ENCODE results near the gene HIC1. TPM values are rescaled to one million over a fixed set of nuclear protein-coding genes. Genes with fewer than 3 reads are reported as not detected.
A peak's percentile ranks its signal among the peaks of the same experiment; 100 is the strongest.

The HIC1 gene
- polyA plus RNA-seq, 1 donor (not counting 4 experiments of a cell fraction or from before 2014, with no cell fraction given), result 0.64 TPM

GRCh38 chr17:2077040-2077439, 22.1 kb downstream of the HIC1 start:
- dilution Hi-C loops (cut with MboI; ENCODE audit: extremely low pct_ligation_motif_present, low sequenced_read_pairs), result no loop called here

GRCh38 chr17:2081564-2081963, 26.7 kb downstream of the HIC1 start:
- no peak for DNase-seq (ENCODE audit: low read depth, low spot score)
- H3K9ac ChIP-seq (ENCODE audit: control insufficient read depth, extremely low read depth, insufficient read depth, low read length), result no peak overlapping the region

More at GRCh38 chr17:2077040-2077439, 22.1 kb downstream of the HIC1 start:
- Histone ChIP-seq H3K4me3 (ENCODE audit: control insufficient read depth in 2 of 3, extremely low read depth in 1 of 3, insufficient read depth in 2 of 3, low read depth in 1 of 3, low read length in 3 of 3) (no peak overlapping the region), H3K36me3 (ENCODE audit: control insufficient read depth in 2 of 2, extremely low read depth in 1 of 2, insufficient read depth in 2 of 2, low read length in 2 of 2) (peaks cover 15 to 18% of the 10 kb centered on the region in 2 experiments), H4K20me1 (ENCODE audit: control insufficient read depth, extremely low read depth, insufficient read depth, low read length) (no peaks in the 10 kb centered on the region), H3K9me3 (ENCODE audit: control insufficient read depth, low read depth, low read length) (no peaks in the 10 kb centered on the region), H3K79me2 (ENCODE audit: control insufficient read depth, insufficient read depth, low read length) (no peaks in the 10 kb centered on the region), H3K4me1 (ENCODE audit: control insufficient read depth, extremely low read depth, insufficient read depth, low read length) (peaks cover 20% of the 10 kb centered on the region), H3K4me2 (ENCODE audit: control insufficient read depth, extremely low read depth, insufficient read depth, low read depth, low read length) (no peak overlapping the region), H3K27ac (ENCODE audit: control insufficient read depth, insufficient read depth, low read length) (no peak overlapping the region), H3K27me3 (ENCODE audit: control insufficient read depth, extremely low read depth, insufficient read depth, low read length) (no peaks in the 10 kb centered on the region), H2AFZ (ENCODE audit: control insufficient read depth, low read length) (no peak overlapping the region), H3K9me1 (ENCODE audit: control insufficient read depth, extremely low read depth, insufficient read depth, low read length) (peaks cover 5% of the 10 kb centered on the region), H3K9ac (ENCODE audit: control insufficient read depth, extremely low read depth, insufficient read depth, low read length) (no peak overlapping the region)
- no peak for FAIRE-seq
- DNase-seq (ENCODE audit: low read depth, low spot score), result no peak
- TF ChIP-seq EZH2 (IDR thresholded peaks at IDR 0.05; ENCODE audit: low read length), result no peak
- no peak for TF ChIP-seq CTCF (optimal IDR thresholded peaks at IDR 0.05 in 1 of 3, IDR thresholded peaks at IDR 0.05 in 1 of 3, conservative IDR thresholded peaks at IDR 0.05 in 1 of 3; ENCODE audit: extremely low read depth in 1 of 3, insufficient read depth in 2 of 3, low read length in 3 of 3)

More at GRCh38 chr17:2081564-2081963, 26.7 kb downstream of the HIC1 start:
- no peak overlapping the region for H3K4me3 ChIP-seq (ENCODE audit: control insufficient read depth in 2 of 3, extremely low read depth in 1 of 3, insufficient read depth in 2 of 3, low read depth in 1 of 3, low read length in 3 of 3)
- H3K79me2 ChIP-seq (ENCODE audit: control insufficient read depth, insufficient read depth, low read length), result no peaks in the 10 kb centered on the region
- dilution Hi-C loops (cut with MboI; ENCODE audit: extremely low pct_ligation_motif_present, low sequenced_read_pairs), result no loop called here
- TF ChIP-seq CTCF (optimal IDR thresholded peaks at IDR 0.05 in 1 of 3, IDR thresholded peaks at IDR 0.05 in 1 of 3, conservative IDR thresholded peaks at IDR 0.05 in 1 of 3; ENCODE audit: extremely low read depth in 1 of 3, insufficient read depth in 2 of 3, low read length in 3 of 3) (no peak), EZH2 (IDR thresholded peaks at IDR 0.05; ENCODE audit: low read length) (no peak)
- H3K27me3 ChIP-seq (ENCODE audit: control insufficient read depth, extremely low read depth, insufficient read depth, low read length), result no peaks in the 10 kb centered on the region
- no peaks in the 10 kb centered on the region for H3K9me3 ChIP-seq (ENCODE audit: control insufficient read depth, low read depth, low read length)
- peak overlapping the region; percentile 29 for H3K27ac ChIP-seq (ENCODE audit: control insufficient read depth, insufficient read depth, low read length)
- H3K4me2 ChIP-seq (ENCODE audit: control insufficient read depth, extremely low read depth, insufficient read depth, low read depth, low read length), result no peak overlapping the region
- H4K20me1 ChIP-seq (ENCODE audit: control insufficient read depth, extremely low read depth, insufficient read depth, low read length), result no peaks in the 10 kb centered on the region
- H3K36me3 ChIP-seq (ENCODE audit: control insufficient read depth in 2 of 2, extremely low read depth in 1 of 2, insufficient read depth in 2 of 2, low read length in 2 of 2), result peaks cover 15 to 18% of the 10 kb centered on the region in 2 experiments
- no peak overlapping the region for H2AFZ ChIP-seq (ENCODE audit: control insufficient read depth, low read length)
- FAIRE-seq, result peak; percentile 73
- H3K4me1 ChIP-seq (ENCODE audit: control insufficient read depth, extremely low read depth, insufficient read depth, low read length), result peaks cover 29% of the 10 kb centered on the region
- no peaks in the 10 kb centered on the region for H3K9me1 ChIP-seq (ENCODE audit: control insufficient read depth, extremely low read depth, insufficient read depth, low read length)
